GM19238 (cell line): ENCODE results near the gene EFHD2.

Experiments
- DNase-seq: peaks from one replicate; pipeline ENCODE4 v3.0.0; 2011; ENCODE audit warnings: low spot score; ENCODE audit not compliant: insufficient read length

Gene EFHD2

DNA sequence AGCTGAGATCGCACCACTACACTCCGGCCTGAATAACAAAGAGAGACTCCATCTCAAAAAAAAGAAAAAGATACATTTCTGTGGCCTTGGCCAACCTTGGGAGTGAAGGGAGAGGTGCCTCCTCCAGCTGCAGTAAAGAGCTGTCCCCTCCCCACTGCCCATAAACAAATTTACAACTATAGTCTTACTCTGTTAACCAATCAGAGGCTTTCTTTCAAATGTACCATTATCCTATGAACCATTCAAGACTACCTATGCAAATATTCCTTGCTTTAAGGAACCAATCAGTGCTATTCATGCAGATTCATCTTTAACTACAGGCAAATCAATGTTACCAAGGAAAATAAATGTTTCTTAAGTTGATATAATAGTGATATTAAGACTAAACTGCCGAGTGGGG, 67.2 kb downstream of the EFHD2 start:
- DNase-seq = no peak

DNA sequence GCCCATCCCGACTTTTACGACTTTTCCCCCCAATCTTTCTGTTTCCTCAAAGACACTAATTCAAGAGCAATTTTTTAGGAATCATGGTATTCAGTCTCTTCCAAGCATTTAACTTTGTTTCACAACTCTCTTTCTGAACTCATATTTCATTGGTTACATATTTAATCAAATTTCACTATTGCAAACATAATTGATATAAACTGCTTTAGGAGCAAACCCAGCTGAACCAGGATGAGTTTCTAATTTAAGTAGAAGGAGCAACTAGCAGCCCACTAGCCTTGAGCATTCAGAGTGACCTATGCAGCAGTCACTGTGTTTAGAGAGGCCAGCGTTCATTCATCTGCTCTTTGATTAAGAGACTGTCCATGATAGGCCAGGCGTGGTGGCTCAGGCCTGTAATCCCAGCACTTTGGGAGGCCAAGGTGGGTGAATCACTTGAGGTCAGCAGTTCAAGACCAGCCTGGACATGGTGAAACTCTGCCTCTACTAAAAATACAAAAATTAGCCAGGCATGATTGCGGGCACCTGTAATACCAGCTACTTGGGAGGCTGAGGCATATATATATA, 68.0 kb downstream of the EFHD2 start:
- DNase-seq = no peak
